Suppressor macrophage treated with lipopolysaccharide for 1 hour (primary cell): ENCODE results near the gene NAGS.
"Not testable (repeated sequence)": the region's sequence is repeated elsewhere in the genome, so short reads cannot be mapped to it uniquely, and the experiment has no call there.

Experiments used
- DNase-seq, 3 donors: peaks; one replicate each; pipeline ENCODE4 v3.0.0-alpha.2; 2020 to 2022

The NAGS gene

DNA sequence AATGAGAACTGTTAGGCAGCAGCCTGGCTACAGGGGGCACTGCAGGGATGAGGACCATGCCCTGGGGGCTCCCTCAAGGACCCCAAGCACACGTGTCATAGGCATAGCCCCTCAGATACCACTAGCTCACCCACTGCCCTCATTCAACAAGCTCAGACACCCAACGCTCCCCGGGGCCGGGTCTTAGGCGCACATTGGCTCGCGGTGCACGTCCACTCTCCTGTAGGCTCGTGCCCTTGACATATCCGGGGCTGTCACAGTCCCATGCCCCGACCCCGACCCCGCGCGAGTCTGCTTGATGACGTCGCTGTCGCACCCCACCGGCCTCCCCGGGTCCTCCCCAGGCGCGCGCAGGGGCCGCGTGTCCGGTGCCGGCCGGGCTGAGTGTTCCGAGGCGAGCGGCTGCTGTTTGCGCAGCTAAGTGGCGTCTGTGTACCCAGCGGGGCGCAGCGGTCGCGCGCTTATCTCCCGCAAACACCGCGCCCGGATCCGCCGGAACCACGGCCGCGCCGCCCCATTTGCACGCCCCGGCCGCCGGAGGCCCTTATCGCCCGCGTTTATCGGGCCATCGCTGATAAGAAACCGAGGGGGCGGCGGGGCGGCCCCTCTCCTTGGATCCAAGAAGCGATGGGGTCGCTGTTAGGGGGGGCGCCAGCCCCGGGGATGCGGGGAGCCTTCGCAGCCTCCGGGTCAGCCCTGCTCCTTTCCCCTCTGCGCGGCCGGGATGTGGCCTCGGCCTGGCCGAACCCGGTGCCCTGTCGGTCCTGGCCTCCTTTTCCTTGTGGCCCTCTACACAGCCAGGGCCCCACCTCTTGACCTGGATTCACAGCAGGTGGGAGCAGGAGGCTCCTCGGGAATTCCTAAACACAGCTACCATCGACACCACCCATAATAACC lies 20.7 kb upstream of the NAGS start:
- DNase-seq = peak in 1 of 3 donors; percentile 10

DNA sequence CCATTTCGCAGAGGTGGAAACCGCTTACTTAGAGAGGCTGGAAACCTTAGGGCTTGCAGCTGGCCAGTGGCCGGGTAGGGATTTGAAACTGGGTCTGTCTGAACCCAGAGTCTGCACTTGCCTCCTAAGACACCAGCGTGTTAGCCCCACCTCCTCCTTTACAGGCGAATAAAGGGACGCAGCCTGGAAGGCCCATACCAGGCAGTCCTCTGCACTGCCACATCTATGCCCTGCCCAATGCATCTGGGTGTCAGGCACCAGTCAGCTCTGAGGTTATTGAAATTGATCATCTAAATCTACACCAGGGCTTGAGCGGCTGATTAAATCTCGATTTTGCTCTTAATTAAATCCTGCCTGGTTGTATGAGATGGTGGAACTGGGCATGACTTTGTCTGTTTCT lies 19.9 kb upstream of the NAGS start:
- DNase-seq = no peak

DNA sequence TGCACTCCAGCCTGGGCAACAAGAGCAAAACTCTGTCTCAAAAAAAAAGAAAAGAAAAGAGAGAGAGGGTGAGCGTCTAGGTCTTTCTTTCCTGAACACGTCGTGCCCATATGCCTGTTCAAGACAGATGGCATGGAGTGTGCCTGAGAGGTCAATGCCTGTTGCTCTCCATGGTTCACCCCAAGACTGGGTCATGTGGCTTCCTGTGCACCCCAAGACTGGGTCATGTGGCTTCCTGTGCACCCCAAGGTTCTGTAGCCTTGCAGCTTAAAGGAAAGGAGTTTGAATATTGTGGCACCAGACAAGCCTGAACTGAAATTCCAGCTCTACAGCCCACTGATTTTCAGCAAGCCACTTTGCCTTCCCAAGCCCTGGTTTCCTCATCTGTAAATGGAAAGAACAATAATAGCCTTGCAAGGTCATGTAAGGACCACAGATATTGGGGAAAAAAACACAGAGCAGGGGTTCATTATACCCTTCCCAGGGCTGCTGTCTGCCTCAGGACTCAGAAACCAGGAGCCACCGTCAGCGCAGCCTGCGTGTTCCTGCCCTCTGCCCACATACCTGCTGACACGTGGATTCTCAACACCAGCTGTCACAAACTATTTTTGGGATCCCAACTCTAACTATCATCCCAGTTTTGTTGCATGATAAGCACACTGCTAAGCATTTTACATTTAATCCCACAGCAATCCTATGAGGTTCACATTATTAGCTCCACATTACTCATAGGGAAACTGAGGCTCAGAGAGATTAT lies 18.0 kb upstream of the NAGS start:
- DNase-seq = no peak

DNA sequence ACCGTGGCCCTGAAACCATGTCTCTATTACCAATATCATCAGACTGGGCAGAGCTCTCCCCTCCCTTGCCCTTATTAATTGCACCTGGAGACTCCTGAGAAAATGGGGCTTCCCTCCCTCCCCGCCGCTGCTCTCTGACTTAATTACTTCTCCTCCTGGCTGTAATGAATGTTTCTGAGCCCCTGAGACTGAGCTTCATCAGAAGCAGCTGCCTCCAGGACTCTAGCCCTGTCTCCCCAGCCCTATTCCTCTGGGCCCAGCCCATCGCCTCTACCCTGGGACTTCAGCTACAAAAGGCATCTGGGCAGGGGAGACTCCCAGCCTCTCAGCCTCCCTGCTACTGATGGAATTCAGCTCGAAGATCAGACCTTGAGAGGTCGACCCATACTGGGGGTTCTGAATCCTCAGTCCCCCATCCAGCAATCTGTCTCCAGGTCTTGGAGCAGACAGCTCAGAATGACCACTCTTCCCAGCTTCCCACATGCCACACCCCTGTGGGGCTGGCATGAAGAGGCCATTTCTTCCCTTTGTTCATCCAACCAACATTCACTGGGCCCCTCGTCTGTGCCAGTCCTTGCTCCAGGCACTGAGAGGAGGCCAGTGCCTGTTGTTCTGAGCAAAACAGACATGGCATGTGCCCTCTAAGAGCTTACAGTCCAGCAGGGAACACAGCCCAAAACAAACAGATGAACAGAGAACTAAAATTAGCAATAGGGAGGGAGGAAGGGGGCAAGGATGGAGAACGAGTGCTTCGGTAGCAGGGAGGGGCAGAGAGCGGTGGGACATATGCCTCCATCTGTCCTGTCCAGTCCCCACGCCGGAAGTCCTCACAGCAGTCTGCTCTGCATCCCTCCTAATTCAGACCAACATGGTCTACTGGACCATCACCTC lies 17.0 kb upstream of the NAGS start:
- no peak for DNase-seq

DNA sequence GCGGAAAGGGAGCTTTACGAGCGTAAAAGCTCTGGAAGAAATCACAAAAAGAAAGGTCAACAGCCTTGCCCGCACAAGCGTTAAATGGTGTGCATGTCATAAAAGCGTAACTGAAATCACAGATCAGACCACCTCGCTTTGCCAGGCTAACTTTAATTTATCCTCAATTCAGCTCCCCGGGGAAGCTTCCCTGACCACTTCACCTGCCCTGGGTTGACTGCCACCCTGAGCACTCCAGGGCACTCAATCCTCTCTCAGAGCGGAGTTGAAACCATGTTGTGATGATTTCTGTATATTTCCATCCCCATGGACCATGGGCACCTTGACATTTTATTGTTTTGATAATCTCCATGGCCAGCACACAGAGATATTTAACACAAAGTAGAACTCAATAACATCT lies 16.1 kb upstream of the NAGS start:
- no peak for DNase-seq

DNA sequence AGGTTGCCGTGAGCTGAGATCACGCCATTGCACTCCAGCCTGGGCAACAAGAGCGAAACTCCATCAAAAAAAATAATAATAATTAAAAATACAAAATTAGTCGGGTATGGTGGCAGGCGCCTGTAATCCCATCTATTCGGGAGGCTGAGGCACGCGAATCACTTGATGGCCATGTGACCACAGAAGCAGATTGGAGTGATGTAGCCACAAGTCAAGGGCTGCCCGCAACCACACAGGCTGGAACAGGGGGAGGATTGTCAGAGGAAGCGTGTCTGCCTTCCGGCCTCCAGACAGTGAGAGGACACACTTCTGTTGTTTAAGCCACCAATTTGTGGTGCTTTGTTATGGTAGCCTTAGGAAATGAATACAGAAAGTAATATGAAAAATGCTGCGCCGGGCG lies 11.8 kb upstream of the NAGS start:
- no peak for DNase-seq

DNA sequence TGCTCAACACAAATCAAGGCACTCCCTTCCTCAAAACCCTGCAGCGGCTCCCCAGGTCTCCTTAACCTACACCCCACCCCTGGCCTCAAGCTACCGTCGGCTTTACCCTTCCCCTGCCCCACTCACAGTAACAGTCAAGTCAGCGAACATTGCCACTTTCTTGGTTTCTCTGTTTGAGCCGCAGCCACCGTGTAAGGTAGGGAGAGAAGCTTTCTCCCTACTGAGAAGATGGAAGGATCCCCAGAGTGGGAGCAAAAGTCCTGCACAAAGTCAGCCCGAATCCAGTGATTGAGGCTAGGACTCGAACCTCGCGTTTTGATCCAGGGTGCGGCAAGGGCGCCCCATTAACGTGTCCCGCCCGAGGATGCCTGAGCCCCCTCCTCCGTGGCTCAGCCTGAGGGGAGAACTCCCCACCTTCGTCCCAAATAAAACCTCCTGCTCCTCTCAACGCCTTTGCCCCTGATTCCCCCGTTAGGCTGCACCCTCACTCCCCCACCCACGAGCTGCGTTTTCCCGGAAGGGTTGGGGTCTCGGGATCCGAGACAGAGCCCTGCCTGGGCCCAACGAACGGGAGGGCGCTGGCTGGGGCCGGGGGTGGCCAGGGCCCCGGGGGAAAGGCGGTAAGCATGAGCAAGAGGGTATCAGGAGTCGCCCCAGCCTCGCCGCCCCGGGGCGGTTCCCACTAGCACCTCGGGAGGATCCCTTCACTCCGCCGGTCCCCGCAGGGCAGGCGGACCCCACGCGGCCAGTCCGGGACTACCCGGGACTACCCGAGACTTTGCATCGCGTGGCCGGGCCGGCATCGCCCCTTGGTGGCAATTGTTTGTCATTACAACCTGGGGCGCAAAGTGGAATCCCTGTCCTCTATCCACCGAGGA lies 9.9 kb upstream of the NAGS start:
- peak; percentile 79 to 90 (median 87) for DNase-seq

DNA sequence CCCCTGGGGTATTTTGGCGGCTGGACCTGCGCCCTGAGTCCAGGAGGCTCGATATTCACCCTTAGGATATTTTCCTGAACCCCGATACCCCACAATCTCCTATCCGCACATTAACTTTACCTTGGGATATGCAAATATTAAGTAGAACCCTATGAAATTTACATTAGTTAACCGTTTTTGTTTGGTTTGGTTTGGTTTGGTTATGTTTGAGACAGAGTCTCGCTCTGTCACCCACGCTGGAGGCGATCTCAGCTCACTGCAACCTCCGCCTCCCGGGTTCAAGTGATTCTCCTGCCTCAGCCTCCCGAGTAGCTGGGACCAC lies 9.3 kb upstream of the NAGS start:
- no peak for DNase-seq

DNA sequence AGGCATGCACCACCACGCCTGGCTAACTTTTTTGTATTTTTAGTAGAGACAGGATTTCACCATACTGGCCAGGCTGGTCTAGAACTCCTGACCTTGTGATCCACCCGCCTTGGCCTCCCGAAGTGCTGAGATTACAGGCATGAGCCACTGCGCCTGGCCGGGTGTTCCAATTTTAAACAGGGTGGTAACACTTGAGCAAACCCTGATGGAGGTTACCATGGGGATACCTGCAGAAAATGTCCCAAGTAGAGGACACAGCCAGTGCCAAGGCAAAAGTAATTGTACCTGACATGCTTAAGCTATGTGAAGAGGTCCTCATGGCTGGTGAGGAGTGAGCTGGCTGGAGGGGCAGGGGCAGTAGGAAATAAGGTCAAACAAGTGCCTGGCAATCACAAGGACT lies 7.2 kb upstream of the NAGS start:
- not testable (repeated sequence) for DNase-seq

DNA sequence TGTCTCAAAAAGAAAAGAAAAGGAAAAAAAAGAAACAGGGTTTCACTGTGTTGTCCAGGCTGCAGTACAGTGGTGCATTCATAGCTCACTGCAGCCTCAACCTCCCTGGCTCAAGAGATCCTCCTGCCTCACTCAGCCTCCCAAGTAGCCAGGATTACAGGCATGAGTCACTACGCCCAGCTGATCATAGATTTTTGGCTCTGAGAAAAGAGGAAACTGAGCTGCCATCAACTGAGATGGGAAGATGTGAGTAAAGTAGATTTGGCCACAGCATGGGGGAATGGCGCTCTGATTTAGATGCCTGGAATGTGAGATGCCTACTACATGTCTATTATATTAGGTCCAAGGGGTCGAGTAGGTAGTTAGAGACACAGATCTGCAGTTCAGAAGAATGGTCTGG lies 5.9 kb upstream of the NAGS start:
- peak; percentile 72 to 80 (median 79) for DNase-seq

DNA sequence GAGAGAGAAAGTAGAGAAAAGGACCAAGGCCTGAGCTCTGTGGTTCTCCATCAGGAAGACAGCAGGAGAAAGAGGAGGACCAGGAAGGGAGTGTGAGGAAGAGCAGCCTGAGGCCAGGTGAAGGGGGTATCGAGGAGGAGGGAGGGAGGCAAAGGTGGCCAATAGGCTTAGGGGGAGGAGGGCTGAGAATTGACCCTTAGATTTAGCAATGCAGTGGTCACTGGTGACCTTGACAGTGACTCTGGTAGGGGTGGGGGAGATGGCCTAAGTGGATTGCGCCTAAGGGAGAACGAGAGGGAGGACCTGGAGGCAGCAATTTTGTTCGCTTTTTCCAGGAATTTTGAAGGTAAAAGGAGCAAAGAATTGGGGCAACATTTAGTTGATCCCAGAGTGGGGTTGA lies 5.4 kb upstream of the NAGS start:
- no peak for DNase-seq

DNA sequence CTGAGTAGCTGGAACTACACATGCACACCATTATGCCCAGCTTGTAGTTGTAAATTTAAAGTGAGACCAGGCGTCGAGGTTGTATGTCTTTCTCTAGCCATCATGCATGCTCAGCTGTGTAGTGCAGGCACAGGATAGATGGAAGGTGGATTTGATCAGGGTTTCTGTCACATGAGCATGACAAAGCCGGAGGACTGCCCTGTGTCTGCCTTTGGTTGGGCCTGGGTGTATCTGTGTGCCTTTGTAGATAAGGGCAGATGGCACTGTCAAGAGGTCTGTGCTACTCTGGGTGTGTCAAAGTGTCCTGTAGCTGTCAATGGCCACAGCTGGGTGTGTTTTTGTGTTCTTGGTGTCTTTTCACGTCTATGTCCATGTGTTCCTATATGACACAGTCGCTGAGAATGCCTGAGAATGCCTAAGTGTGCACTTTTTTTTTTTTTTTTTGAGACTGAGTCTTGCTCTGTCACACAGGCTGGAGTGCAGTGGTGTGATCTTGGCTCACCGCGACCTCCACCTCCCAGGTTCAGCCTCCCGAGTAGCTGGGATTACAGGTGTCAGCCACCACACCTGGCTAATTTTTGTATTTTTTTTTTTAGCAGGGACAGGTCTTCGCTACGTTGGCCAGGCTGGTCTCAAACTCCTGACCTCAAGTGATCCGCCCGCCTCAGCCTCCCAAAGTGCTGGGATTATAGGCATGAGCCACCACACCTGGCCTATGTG lies 4.1 kb upstream of the NAGS start:
- no peak for DNase-seq

DNA sequence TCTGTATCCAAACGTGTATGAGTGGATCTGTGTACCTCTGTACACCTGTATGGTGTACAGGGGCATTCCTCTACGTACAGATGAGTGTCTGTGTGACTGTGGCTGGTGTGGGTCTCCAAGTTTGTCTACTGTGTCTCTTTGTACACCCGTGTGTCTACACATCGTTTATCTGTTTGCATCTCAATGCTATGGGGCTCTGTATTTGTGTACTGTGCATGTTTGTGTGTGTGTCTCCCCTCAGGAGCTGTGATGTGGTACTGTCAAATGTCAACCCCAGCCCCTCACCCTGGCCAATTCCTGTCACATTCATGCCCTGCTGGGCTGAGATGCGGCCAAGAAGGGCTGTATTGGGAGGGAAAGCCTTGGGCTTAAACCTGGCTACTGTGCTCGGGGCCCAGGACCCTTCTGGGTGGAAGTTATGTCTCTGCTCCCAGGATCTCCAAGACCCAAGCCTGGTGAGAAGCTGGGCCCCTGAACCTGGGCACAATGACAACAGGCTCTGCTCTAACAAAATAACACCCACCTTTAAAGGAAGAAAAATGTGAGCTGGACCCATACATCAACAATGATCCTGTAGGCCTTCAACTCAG lies 3.5 kb upstream of the NAGS start:
- DNase-seq = no peak

DNA sequence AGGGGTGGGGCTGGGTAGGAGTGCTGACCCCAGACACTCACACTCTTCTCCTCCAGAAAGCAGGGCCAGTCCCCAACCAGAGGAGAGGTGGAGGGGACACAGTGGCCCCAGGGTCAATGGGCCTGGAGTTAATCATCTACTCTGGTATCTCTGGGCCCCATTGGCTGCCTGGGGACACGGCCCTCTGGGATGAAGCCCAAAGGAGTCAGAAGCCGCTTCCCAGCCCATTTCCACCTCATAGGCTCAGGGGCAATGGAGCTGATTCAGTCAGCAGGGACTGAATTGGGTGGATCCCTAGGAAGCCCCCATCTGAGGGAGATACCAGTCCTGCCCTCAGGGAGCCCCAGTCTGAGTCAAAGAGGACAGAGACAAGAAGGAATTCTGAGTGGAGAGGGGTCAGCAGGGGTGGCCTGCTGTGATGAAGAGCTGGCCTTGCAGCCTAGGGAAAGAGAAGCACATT lies 2.9 kb upstream of the NAGS start:
- no peak for DNase-seq

DNA sequence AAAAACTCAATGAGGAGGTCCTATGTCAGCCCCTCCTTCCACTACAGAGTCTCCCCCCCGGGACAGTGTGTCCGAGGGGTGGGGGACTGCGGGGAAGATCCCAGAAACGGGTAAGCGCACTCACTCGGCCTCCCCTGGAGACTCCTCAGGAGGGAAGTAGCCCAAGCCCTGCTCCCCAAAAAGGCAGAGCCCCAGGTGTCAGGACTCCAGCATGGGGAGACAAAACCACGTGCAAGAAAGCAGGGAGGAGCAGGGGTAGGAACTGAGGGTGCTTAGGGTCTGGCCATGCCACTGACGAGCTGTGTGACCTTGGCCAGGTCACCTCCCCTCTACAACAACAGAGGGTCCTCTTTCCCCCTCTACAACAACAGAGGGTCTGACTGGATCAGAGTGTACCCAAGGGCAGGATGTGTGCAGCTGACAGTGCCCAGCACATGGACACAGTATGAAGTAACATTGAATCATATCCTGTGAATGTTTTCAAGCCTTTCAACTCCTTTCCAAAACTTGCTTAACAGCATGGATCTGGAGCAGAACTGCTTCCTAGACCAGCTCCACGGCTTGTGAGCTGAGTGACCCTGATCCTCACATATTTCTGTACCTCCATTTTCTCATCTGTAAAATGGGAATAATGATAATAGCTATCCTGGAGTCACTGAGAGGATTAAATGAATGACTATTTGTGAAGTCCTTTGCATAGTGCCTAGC lies 2.1 kb upstream of the NAGS start:
- peak in 2 of 3 donors; percentile 22 to 25 for DNase-seq

DNA sequence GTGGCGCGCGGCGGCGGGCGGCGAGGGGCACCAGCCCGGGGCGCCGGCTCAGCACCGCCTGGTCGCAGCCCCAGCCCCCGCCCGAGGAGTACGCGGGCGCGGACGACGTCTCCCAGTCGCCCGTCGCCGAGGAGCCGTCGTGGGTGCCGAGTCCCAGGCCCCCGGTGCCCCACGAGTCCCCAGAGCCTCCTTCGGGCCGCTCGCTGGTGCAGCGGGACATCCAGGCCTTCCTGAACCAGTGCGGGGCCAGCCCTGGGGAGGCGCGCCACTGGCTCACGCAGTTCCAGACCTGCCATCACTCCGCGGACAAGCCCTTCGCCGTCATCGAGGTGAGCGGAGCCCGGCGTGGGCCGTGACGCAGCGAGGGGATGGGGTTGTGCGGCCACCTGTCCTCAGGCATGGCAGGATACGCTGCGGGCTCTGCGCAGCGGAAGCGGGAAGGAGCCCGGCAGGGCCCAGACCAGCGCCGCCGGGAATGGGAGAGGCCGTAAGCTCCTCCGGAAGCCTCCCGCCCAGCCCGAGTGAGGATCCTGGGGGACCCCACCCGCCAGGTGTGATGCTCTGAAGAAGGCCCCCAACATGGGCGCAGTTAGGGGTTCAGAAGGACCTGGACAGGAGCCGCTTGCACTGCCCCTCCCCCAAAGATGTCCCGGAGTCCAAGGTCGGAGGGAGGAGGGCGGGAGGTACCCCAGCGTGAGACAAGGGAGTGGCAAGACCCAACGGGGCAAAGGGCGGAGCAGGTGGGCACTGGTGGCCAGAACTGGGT lies 522 bp downstream of the NAGS start:
- no peak for DNase-seq

DNA sequence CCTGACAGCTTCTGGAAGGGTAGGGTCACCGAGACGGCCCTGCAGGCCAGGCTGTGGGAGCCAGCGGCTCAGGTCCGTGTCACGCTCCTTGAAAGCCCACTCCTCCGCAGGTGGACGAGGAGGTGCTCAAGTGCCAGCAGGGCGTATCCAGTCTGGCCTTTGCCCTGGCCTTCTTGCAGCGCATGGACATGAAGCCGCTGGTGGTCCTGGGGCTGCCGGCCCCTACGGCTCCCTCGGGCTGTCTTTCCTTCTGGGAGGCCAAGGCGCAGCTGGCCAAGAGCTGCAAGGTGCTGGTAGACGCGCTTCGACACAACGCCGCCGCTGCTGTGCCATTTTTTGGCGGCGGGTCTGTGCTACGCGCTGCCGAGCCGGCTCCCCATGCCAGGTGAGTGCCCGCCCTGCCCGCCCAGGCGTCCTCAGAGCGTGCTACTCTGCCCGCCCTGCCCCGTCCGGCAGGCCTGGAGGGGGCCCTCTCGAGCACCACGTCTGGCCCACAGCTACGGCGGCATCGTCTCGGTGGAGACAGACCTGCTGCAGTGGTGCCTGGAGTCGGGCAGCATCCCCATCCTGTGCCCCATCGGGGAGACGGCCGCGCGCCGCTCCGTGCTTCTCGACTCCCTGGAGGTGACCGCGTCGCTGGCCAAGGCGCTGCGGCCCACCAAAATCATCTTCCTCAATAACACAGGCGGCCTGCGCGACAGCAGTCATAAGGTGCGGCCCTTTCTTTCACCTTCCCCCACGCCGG lies 1.3 kb downstream of the NAGS start:
- DNase-seq = peak in 2 of 3 donors; percentile 11 to 39

DNA sequence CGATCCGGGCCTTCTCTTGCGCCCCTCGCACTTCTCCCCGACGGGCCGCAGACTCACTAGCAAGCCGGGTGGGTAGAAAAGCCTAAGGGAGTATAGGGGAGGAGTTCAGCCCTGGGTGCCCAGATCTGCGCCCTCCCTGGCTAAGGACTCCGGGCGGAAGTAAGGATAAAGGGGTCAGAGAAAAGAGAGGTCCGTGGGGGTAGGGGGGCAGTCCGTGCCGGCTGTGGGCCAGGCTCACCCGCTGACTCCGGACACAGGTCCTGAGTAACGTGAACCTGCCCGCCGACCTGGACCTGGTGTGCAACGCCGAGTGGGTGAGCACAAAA lies 1.8 kb downstream of the NAGS start:
- DNase-seq = no peak
